ENCODE measurements around the gene ADCY7. TPM values are rescaled to one million over a fixed set of nuclear protein-coding genes. Genes with fewer than 3 reads are reported as not detected.

ADCY7 gene
- polyA plus RNA-seq, 1 experiment = 13.2 TPM

DNA sequence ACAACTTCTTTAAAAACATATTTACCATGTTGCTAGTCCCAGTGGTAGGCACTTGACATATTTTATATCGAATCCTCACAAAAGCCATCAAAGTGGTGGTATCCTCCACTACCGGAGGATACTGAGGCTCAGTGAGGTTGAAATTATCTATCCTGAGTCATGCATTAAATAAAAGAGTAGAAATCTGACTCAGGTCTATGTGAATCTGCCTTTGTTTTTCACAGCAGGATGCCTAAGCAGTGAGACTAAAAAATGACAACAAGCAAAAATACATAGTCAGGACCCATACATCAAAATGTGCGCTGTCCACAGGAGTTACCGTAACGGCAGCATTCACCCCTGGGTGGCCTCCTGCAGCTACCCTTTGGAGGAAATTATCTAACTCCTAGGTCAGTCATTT, 84.8 kb downstream of the ADCY7 start:
- no peak for DNase-seq (ENCODE audit: low read depth)
- Histone ChIP-seq H3K27me3 (ENCODE audit: control insufficient read depth, insufficient read depth, low read length) (no peaks in the 10 kb centered on the region), H3K36me3 (ENCODE audit: control insufficient read depth, insufficient read depth, low read length) (0 out of 2 replicates have a peak, but pooled peaks cover 1% of the 10 kb centered on the region), H3K4me3 (ENCODE audit: low read depth, low read length) (no peak overlapping the region)
- CTCF ChIA-PET = interaction anchor here (1.0 to 1.2 kb wide), 2 partner anchors 9 to 13 kb away, joined by 3 to 4 read pairs; no protein-coding TSS in a partner anchor
- TF ChIP-seq, protein P1, sequence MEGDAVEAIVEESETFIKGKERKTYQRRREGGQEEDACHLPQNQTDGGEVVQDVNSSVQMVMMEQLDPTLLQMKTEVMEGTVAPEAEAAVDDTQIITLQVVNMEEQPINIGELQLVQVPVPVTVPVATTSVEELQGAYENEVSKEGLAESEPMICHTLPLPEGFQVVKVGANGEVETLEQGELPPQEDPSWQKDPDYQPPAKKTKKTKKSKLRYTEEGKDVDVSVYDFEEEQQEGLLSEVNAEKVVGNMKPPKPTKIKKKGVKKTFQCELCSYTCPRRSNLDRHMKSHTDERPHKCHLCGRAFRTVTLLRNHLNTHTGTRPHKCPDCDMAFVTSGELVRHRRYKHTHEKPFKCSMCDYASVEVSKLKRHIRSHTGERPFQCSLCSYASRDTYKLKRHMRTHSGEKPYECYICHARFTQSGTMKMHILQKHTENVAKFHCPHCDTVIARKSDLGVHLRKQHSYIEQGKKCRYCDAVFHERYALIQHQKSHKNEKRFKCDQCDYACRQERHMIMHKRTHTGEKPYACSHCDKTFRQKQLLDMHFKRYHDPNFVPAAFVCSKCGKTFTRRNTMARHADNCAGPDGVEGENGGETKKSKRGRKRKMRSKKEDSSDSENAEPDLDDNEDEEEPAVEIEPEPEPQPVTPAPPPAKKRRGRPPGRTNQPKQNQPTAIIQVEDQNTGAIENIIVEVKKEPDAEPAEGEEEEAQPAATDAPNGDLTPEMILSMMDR (IDR thresholded peaks at IDR 0.05; ENCODE audit: insufficient read depth, low read depth, low read length) = no peak
- POLR2A ChIA-PET = no interaction called here

DNA sequence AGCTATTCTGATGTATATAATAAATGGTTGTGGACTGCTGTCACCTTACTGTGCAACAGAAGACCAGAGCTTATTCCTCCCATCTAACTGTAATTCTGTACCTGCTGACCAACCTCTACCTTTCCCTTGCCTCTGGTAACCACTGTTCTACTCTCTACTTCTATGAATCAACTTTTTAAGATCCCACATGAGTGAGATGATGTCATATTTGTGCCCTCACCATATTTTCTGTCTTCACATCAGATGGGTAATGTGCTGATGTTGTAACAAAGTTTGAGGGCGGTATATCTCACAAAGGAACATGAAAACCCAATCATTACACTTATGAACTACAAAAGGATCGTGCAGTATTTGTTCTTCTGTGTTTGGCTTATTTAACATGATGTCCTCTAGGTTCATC, 85.6 kb downstream of the ADCY7 start:
- no peaks in the 10 kb centered on the region for H3K27me3 ChIP-seq (ENCODE audit: control insufficient read depth, insufficient read depth, low read length)
- H3K4me3 ChIP-seq (ENCODE audit: low read depth, low read length) = no peak overlapping the region
- ChIA-PET POLR2A (no interaction called here), CTCF (interaction anchor here (0.5 to 1.7 kb wide), 3 partner anchors 9 to 145 kb away, joined by 3 to 6 read pairs (median 3); no protein-coding TSS in a partner anchor)
- DNase-seq (ENCODE audit: low read depth) = no peak
- H3K36me3 ChIP-seq (ENCODE audit: control insufficient read depth, insufficient read depth, low read length) = 0 out of 2 replicates have a peak, but pooled peaks cover 1% of the 10 kb centered on the region
- TF ChIP-seq, protein P1 (IDR thresholded peaks at IDR 0.05; ENCODE audit: insufficient read depth, low read depth, low read length) = no peak

DNA sequence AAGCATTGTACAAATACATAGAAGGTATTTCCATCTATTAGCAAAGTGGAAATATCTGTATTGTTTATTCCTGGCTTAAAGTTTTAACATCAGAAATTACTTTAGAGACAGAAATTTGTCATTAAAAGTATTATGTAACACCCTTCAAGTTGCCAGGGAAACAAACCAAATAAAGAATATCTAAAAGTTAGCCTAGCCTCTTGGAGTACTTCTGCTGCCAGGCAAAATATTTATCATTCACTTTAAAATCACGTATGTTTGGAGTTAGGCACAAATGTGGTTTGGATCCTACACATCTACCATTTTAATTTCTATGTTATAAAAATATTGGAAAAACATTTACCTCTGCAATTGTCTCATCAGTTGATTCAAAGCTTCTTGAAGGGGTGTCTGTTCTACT, 87.7 kb downstream of the ADCY7 start:
- Histone ChIP-seq H3K4me3 (ENCODE audit: low read depth, low read length) (no peak overlapping the region), H3K36me3 (ENCODE audit: control insufficient read depth, insufficient read depth, low read length) (peaks cover 3% of the 10 kb centered on the region; the same call in 1 of the 2 replicates), H3K27me3 (ENCODE audit: control insufficient read depth, insufficient read depth, low read length) (no peaks in the 10 kb centered on the region)
- ChIA-PET CTCF (interaction anchor here (0.7 to 5.4 kb wide), 13 partner anchors 10 to 452 kb away, joined by 4 to 63 read pairs (median 6); no protein-coding TSS in a partner anchor), POLR2A (no interaction called here)
- TF ChIP-seq, protein P1 (IDR thresholded peaks at IDR 0.05; ENCODE audit: insufficient read depth, low read depth, low read length) = no peak
- DNase-seq (ENCODE audit: low read depth) = no peak

DNA sequence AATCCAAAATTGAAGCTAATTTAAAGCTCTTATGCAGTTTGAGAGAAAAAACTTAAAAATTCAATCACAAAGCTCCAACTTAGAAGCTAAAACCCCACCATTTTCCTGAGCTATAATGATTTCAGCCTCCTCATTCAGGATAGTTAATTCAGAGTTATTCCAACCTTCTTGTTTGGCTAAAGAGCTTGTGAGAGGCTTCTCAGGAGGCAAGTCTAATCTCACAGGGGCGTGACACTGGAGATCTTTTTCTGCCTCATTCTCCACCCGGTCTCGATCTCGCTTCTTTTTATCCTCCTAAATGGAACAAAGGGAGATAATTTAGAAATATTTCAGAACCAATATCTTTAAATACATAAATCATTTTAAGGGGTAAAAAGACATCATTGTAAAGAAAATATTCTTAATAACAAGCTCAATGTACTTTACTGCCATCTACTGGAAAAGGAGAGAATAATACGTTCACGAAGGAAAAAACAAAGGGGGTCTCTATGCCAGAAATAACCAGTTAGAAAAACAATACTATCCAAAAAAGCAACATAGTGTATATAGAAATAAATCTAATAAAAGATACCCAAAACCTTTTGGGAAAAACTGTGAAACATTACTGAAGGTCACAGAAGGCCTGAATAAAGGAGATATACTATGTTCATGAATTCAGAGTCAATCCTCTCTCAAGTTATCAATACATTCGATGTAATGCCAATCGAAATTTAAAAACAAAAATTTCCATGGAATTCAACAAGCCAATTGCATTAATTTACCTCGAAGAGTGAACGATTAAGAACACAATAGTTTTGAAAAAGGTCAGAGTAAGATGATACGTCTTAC, 88.5 kb downstream of the ADCY7 start:
- no peak for DNase-seq (ENCODE audit: low read depth)
- TF ChIP-seq, protein P1 (IDR thresholded peaks at IDR 0.05; ENCODE audit: insufficient read depth, low read depth, low read length) = peak; percentile 54
- Histone ChIP-seq H3K36me3 (ENCODE audit: control insufficient read depth, insufficient read depth, low read length) (peaks cover 3% of the 10 kb centered on the region; the same call in 1 of the 2 replicates), H3K4me3 (ENCODE audit: low read depth, low read length) (no peak overlapping the region), H3K27me3 (ENCODE audit: control insufficient read depth, insufficient read depth, low read length) (no peaks in the 10 kb centered on the region)
- ChIA-PET CTCF (interaction anchor here (0.6 to 5.4 kb wide), 20 partner anchors 10 to 451 kb away, joined by 3 to 63 read pairs (median 6); partner anchors contain the start of gene CNEP1R1), POLR2A (interaction anchor here (0.6 kb wide), 1 partner anchor 1528 kb away, joined by 11 read pairs; no protein-coding TSS in a partner anchor)

DNA sequence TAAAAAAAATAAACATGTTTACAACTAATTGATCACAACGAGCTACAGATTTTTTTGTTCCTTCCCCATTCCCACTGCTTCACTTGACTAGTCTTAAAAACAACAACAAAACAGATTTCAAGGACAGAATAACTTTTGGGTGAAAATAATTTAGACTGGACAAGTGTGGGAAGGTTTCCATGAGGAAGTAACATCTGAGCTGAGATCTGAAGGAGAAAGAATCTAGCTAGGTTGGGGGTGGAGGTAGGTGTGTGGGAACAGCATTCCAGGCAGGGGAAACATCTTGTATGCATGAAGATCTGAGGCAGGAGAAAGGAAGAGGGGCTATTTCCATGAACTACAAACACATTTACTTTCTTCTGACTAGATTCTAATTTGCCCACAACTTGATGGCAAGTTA, 93.3 kb downstream of the ADCY7 start:
- peaks cover 8% of the 10 kb centered on the region for H3K36me3 ChIP-seq (ENCODE audit: control insufficient read depth, insufficient read depth, low read length)
- no peak overlapping the region for H3K4me3 ChIP-seq (ENCODE audit: low read depth, low read length)
- DNase-seq (ENCODE audit: low read depth) = no peak
- CTCF ChIA-PET = interaction anchor here (1.7 to 3.7 kb wide), 3 partner anchors 7 to 335 kb away, joined by 6 to 24 read pairs (median 7); partner anchors contain the start of gene CNEP1R1
- TF ChIP-seq, protein P1 (IDR thresholded peaks at IDR 0.05; ENCODE audit: insufficient read depth, low read depth, low read length) = no peak
- H3K27me3 ChIP-seq (ENCODE audit: control insufficient read depth, insufficient read depth, low read length) = no peaks in the 10 kb centered on the region
- POLR2A ChIA-PET = no interaction called here

Measured in BJ (cell line).